ENCODE measurements around the gene DBH.

Gene DBH

GRCh38 chr9:133705576-133705975 is 69.4 kb downstream of the DBH start:
- Histone ChIP-seq H3K79me2 (ENCODE audit: insufficient read depth, low read length) (no peaks in the 10 kb centered on the region), H3K4me2 (ENCODE audit: insufficient read depth, low read length) (no peak overlapping the region), H3K27me3 (ENCODE audit: insufficient read depth, low read length, poor library complexity) (no peaks in the 10 kb centered on the region), H3K27ac (ENCODE audit: low read length) (no peak overlapping the region), H2AFZ (ENCODE audit: low read depth, low read length) (no peak overlapping the region), H3K36me3 (ENCODE audit: insufficient read depth, low read length) (no peaks in the 10 kb centered on the region), H4K20me1 (ENCODE audit: insufficient read depth, low read length) (no peaks in the 10 kb centered on the region; the same call in 1 of the 2 replicates), H3K4me3 (ENCODE audit: low read depth in 1 of 2, low read length in 2 of 2) (no peak overlapping the region), H3K9me3 (ENCODE audit: insufficient read depth, low read length, severe bottlenecking) (no peaks in the 10 kb centered on the region), H3K4me1 (ENCODE audit: insufficient read depth, low read length) (peaks cover 30% of the 10 kb centered on the region), H3K9ac (ENCODE audit: low read depth, low read length) (no peak overlapping the region)
- TF ChIP-seq CTCF (IDR thresholded peaks at IDR 0.05; ENCODE audit: borderline replicate concordance, extremely low read depth, low read length, poor library complexity, severe bottlenecking) = no peak
- TF ChIP-seq EZH2 (IDR thresholded peaks at IDR 0.05; ENCODE audit: borderline replicate concordance, low read depth, low read length, severe bottlenecking) = no peak
- ATAC-seq (ENCODE audit: insufficient read depth, low read depth) = no peak
- no peak for DNase-seq

GRCh38 chr9:133706307-133707050 is 70.3 kb downstream of the DBH start:
- H3K36me3 ChIP-seq (ENCODE audit: insufficient read depth, low read length) = no peaks in the 10 kb centered on the region
- peaks cover 21% of the 10 kb centered on the region for H3K4me1 ChIP-seq (ENCODE audit: insufficient read depth, low read length)
- no peak overlapping the region for H3K27ac ChIP-seq (ENCODE audit: low read length)
- no peak overlapping the region for H3K4me3 ChIP-seq (ENCODE audit: low read depth in 1 of 2, low read length in 2 of 2)
- no peaks in the 10 kb centered on the region; the same call in 1 of the 2 replicates for H4K20me1 ChIP-seq (ENCODE audit: insufficient read depth, low read length)
- no peaks in the 10 kb centered on the region for H3K9me3 ChIP-seq (ENCODE audit: insufficient read depth, low read length, severe bottlenecking)
- DNase-seq = no peak
- H3K79me2 ChIP-seq (ENCODE audit: insufficient read depth, low read length) = no peaks in the 10 kb centered on the region
- no peak overlapping the region for H2AFZ ChIP-seq (ENCODE audit: low read depth, low read length)
- no peak overlapping the region for H3K4me2 ChIP-seq (ENCODE audit: insufficient read depth, low read length)
- TF ChIP-seq CTCF (IDR thresholded peaks at IDR 0.05; ENCODE audit: borderline replicate concordance, extremely low read depth, low read length, poor library complexity, severe bottlenecking) = no peak
- no peak for TF ChIP-seq EZH2 (IDR thresholded peaks at IDR 0.05; ENCODE audit: borderline replicate concordance, low read depth, low read length, severe bottlenecking)
- H3K9ac ChIP-seq (ENCODE audit: low read depth, low read length) = no peak overlapping the region
- H3K27me3 ChIP-seq (ENCODE audit: insufficient read depth, low read length, poor library complexity) = no peaks in the 10 kb centered on the region
- ATAC-seq (ENCODE audit: insufficient read depth, low read depth) = no peak

- Histone ChIP-seq H3K4me3 (ENCODE audit: low read depth in 1 of 2, low read length in 2 of 2) (no peak overlapping the region), H3K27me3 (ENCODE audit: insufficient read depth, low read length, poor library complexity) (no peaks in the 10 kb centered on the region), H3K9me3 (ENCODE audit: insufficient read depth, low read length, severe bottlenecking) (no peaks in the 10 kb centered on the region), H3K4me2 (ENCODE audit: insufficient read depth, low read length) (no peak overlapping the region), H3K79me2 (ENCODE audit: insufficient read depth, low read length) (no peaks in the 10 kb centered on the region), H3K27ac (ENCODE audit: low read length) (no peak overlapping the region), H3K9ac (ENCODE audit: low read depth, low read length) (no peak overlapping the region), H2AFZ (ENCODE audit: low read depth, low read length) (no peak overlapping the region), H4K20me1 (ENCODE audit: insufficient read depth, low read length) (no peaks in the 10 kb centered on the region; the same call in 1 of the 2 replicates), H3K4me1 (ENCODE audit: insufficient read depth, low read length) (peaks cover 14% of the 10 kb centered on the region), H3K36me3 (ENCODE audit: insufficient read depth, low read length) (no peaks in the 10 kb centered on the region)
- DNase-seq (no peak), ATAC-seq (ENCODE audit: insufficient read depth, low read depth) (no peak)
- TF ChIP-seq EZH2 (IDR thresholded peaks at IDR 0.05; ENCODE audit: borderline replicate concordance, low read depth, low read length, severe bottlenecking) = no peak
- no peak for TF ChIP-seq CTCF (IDR thresholded peaks at IDR 0.05; ENCODE audit: borderline replicate concordance, extremely low read depth, low read length, poor library complexity, severe bottlenecking)
Measured at GRCh38 chr9:133707065-133707762, 71.1 kb downstream of the DBH start.

Data from DND-41 (cell line).